Neural crest cell (in vitro differentiated cells): Measurements from ENCODE around the gene FRYL. TPM values are rescaled to one million over a fixed set of nuclear protein-coding genes. Genes with fewer than 3 reads are reported as not detected.
A peak's percentile ranks its signal among the peaks of the same experiment; 100 is the strongest.
"Not testable (repeated sequence)": the region's sequence is repeated elsewhere in the genome, so short reads cannot be mapped to it uniquely, and the experiment has no call there.

ENCODE experiments used
- DNase-seq: peaks from one replicate; pipeline ENCODE4 v3.0.0; 2021; ENCODE audit warnings: low read depth, mixed read lengths, low spot score
- H3K27ac Mint-ChIP-seq: one replicate; pipeline ENCODE4 v1.8.0; 2021; ENCODE audit warnings: mild to moderate bottlenecking, mixed read lengths; ENCODE audit not compliant: unreplicated experiment
- H3K27me3 Mint-ChIP-seq: 2 replicates; pipeline ENCODE4 v1.8.0; 2021; ENCODE audit warnings: low read depth, mild to moderate bottlenecking, mixed read lengths
- H3K36me3 Mint-ChIP-seq: 2 replicates; pipeline ENCODE4 v1.8.0; 2021; ENCODE audit warnings: low read depth, mild to moderate bottlenecking, mixed read lengths
- H3K4me1 Mint-ChIP-seq: 2 replicates; pipeline ENCODE4 v1.8.0; 2021; ENCODE audit warnings: mixed read lengths
- H3K4me3 Mint-ChIP-seq: one replicate; pipeline ENCODE4 v1.8.0; 2021; ENCODE audit warnings: mild to moderate bottlenecking, mixed read lengths
- H3K9me3 Mint-ChIP-seq: 2 replicates; pipeline ENCODE4 v1.8.0; 2021; ENCODE audit warnings: mixed read lengths
- total RNA-seq: library from RNA; stranded (reverse); gene quantifications from 2 replicates; pipeline ENCODE4 v1.2.1, GENCODE V29; 2021
- TF ChIP-seq, protein P1 (sequence below): fragments of 200-600 bp; sonication (generic); conservative IDR thresholded peaks from 2 replicates; pipeline ENCODE4 v1.5.0; 2021; ENCODE audit warnings: antibody characterized with exemption, mild to moderate bottlenecking

FRYL gene
- total RNA-seq, 1 donor from 2014 or later, result 48.7 TPM

DNA sequence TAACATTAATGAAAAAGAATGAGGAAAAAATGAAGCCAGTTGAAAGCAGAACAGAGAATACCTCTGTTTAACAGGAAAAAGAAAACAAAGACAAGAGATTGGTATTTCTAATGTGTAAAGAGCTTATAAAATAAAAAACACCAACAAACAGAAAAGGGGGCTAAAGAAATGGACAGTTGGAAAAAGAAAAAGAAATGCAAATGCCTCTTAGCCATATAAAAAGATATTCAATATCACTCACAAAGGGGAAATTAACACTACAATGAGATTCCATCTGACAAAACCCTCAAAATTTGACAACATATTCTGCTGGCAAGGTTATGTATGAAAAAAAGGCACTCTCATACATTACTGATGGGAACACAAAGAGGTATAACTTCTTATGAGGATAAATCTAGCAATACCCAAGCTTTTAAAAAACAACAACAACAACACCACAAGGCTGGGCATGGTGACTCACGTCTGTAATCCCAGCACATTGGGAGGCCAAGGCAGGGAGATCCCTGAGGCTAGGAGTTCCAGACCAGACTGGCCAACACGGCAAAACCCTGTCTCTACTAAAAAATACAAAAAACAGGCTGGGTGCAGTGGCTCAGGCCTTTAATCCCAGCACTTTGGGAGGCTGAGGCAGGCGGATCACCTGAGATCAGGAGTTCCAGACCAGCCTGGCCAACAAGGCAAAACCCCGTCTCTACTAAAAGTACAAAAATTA lies 75.8 kb downstream of the FRYL start:
- H3K27me3 Mint-ChIP-seq, result no peaks in the 10 kb centered on the region
- no peak overlapping the region for H3K4me3 Mint-ChIP-seq
- peaks cover 23% of the 10 kb centered on the region for H3K4me1 Mint-ChIP-seq
- no peak overlapping the region for H3K27ac Mint-ChIP-seq
- no peak for DNase-seq
- H3K9me3 Mint-ChIP-seq, result peaks cover 3% of the 10 kb centered on the region
- H3K36me3 Mint-ChIP-seq, result peaks cover 10% of the 10 kb centered on the region
- TF ChIP-seq, protein P1, sequence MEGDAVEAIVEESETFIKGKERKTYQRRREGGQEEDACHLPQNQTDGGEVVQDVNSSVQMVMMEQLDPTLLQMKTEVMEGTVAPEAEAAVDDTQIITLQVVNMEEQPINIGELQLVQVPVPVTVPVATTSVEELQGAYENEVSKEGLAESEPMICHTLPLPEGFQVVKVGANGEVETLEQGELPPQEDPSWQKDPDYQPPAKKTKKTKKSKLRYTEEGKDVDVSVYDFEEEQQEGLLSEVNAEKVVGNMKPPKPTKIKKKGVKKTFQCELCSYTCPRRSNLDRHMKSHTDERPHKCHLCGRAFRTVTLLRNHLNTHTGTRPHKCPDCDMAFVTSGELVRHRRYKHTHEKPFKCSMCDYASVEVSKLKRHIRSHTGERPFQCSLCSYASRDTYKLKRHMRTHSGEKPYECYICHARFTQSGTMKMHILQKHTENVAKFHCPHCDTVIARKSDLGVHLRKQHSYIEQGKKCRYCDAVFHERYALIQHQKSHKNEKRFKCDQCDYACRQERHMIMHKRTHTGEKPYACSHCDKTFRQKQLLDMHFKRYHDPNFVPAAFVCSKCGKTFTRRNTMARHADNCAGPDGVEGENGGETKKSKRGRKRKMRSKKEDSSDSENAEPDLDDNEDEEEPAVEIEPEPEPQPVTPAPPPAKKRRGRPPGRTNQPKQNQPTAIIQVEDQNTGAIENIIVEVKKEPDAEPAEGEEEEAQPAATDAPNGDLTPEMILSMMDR, result no peak

DNA sequence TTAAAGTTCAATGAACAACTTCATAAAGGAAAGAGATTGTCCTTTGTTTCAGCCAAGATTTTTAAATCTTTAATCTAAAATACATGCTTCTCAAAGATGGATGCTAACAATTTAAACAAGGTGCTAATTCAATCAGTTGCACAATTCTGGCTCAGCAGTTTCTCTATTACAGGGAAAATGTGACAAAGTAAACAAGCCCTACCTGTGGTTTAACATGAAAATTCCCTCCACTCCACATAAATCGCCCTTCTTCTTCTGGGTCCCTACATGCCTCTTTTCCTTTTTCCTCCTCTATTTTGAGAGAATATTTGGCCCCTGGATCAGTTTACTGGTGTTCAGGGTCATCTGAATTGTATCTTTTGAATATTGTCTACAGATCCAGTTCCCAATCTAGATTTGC lies 80.6 kb downstream of the FRYL start:
- Mint-ChIP-seq H3K27ac (peak overlapping the region; percentile 51), H3K9me3 (peaks cover 3% of the 10 kb centered on the region), H3K4me1 (peaks cover 37% of the 10 kb centered on the region), H3K4me3 (no peak overlapping the region), H3K27me3 (no peaks in the 10 kb centered on the region), H3K36me3 (peaks cover 2% of the 10 kb centered on the region)
- no peak for DNase-seq
- TF ChIP-seq, protein P1, result no peak

DNA sequence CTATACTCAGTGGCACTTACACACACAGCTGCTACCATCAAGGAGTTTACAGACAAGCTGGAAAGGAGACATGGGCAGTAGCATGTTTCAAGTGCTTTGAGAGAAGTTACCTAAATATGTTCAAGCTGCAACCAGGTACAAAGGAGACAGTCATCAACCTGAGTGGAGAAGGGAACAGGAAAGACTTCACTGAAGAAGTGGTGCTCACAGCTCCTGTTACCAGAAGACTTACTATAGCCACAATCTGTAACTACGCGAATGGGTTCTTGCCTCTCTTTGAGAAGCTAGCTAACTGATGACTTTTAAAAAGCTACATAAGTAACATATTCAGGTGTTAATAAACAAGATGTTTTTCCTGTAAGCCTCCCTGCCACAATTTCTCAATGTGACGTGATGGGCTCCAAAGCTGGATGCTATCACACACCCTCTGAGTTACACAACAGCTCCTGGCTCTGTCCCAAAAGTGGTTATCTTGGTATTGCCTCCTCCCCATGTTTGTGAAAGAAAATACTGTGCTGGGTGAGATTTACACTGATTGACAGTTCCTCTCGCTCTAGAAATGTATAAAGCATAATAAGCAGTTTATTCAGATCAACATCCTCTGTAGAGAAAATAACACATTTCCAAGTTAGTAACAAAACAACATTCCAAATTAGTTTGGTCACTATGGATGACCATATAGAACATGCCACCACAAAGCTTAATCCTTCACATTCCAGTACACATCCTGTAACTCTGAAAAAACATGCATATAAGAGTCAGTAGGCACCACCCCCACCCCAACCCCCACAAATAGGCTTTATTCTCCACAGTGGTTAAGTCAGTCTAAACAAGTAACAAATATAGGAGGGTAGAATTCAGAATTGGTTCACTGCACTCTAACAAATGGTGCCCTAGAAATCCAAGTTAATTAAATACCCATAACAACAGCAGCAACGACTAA lies 81.8 kb downstream of the FRYL start:
- Mint-ChIP-seq H3K27me3 (no peaks in the 10 kb centered on the region), H3K27ac (no peak overlapping the region), H3K4me1 (peaks cover 31% of the 10 kb centered on the region), H3K4me3 (no peak overlapping the region), H3K36me3 (peaks cover 2% of the 10 kb centered on the region), H3K9me3 (peaks cover 3% of the 10 kb centered on the region)
- TF ChIP-seq, protein P1, result no peak
- DNase-seq, result no peak

DNA sequence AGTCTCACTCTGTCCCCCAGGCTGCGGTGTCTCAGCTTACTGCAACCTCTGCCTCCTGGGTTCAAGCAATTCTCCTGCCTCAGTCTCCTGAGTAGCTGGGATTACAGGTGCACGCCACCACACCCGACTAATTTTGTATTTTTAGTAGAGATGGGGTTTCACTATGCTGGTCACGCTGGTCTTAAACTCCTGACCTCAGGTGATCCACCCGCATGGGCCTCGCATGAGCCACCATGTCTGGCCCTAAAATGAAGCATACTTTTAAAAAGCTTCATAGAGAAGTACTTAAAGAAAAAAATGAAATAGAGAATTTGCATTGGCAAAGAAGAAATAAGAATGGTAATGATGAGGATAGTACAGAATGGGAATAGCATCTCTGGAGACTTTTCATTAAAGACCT lies 82.6 kb downstream of the FRYL start:
- H3K36me3 Mint-ChIP-seq, H3K27me3 Mint-ChIP-seq: not testable (repeated sequence)

DNA sequence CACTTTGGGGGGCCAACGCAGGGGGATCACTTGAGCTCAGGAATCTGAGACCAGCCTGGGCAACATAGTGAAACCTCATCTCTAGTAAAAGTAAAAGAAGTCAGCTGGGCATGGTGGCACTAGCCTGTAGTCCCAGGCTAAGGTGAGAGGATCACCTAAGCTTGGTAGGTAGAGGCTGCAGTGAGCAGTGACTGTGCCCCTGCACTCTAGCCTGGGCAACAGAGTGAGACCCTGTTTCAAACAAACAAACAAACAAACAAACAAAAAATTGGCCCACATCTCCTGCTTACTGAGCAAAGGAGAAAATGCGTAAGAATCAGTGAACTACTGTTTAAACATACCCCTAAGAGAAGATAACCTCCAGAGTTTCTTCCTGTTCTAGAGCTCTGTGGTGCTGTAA lies 85.3 kb downstream of the FRYL start:
- DNase-seq, result no peak
- peaks cover 37% of the 10 kb centered on the region for H3K4me1 Mint-ChIP-seq
- no peaks in the 10 kb centered on the region for H3K27me3 Mint-ChIP-seq
- peaks cover 3% of the 10 kb centered on the region for H3K9me3 Mint-ChIP-seq
- TF ChIP-seq, protein P1, result no peak
- no peak overlapping the region for H3K4me3 Mint-ChIP-seq
- peaks cover 2% of the 10 kb centered on the region for H3K36me3 Mint-ChIP-seq
- no peak overlapping the region for H3K27ac Mint-ChIP-seq

More for the DNA sequence above, 82.6 kb downstream of the FRYL start:
- not testable (repeated sequence) for H3K27ac Mint-ChIP-seq, H3K4me3 Mint-ChIP-seq, H3K9me3 Mint-ChIP-seq, DNase-seq
- H3K4me1 Mint-ChIP-seq, result peaks cover 35% of the 10 kb centered on the region
